Activated CD8-positive, alpha-beta T cell treated with anti-CD3 and anti-CD28 coated beads for 36 hours (primary cell): ENCODE data around the gene HMGN2. TPM values are rescaled to one million over a fixed set of nuclear protein-coding genes. Genes with fewer than 3 reads are reported as not detected.

Source experiments
- ATAC-seq: fragments of 200-7000 bp; cut with Tn5 transposase; one replicate; pipeline ENCODE4 v1.10.0; 2021; ENCODE audit warnings: mild to moderate bottlenecking, moderate library complexity
- CTCF ChIA-PET: fragments of 350-600 bp; sonication (Branson Sonifier 250); formaldehyde crosslinking; loops from one replicate; lab custom pipeline; 2021; ENCODE audit warnings: antibody characterized with exemption; lab: Charles Lee
- POLR2A ChIA-PET: fragments of 350-600 bp; sonication (Branson Sonifier 250); formaldehyde crosslinking; loops from one replicate; lab custom pipeline; 2021; ENCODE audit warnings: antibody characterized with exemption; lab: Charles Lee
- DNase-seq: peaks from one replicate; pipeline ENCODE4 v3.0.0-alpha.2; 2020
- H3K27ac Mint-ChIP-seq: one replicate; pipeline ENCODE4 v1.8.0; 2021; ENCODE audit warnings: mild to moderate bottlenecking, mixed read lengths
- H3K27me3 Mint-ChIP-seq: one replicate; pipeline ENCODE4 v1.8.0; 2021; ENCODE audit warnings: mixed read lengths
- H3K36me3 Mint-ChIP-seq: one replicate; pipeline ENCODE4 v1.8.0; 2021; ENCODE audit warnings: low read depth, mixed read lengths
- H3K4me1 Mint-ChIP-seq: one replicate; pipeline ENCODE4 v1.8.0; 2021; ENCODE audit warnings: low read depth, mixed read lengths
- H3K4me3 Mint-ChIP-seq: one replicate; pipeline ENCODE4 v1.8.0; 2021; ENCODE audit warnings: mild to moderate bottlenecking, moderate library complexity, mixed read lengths
- H3K9me3 Mint-ChIP-seq: one replicate; pipeline ENCODE4 v1.8.0; 2021; ENCODE audit warnings: mixed read lengths
- CTCF ChIP-seq: fragments of 200-600 bp; IDR thresholded peaks from one replicate; pipeline ENCODE4 v1.8.0; 2022; ENCODE audit warnings: antibody characterized with exemption, mild to moderate bottlenecking
- intact Hi-C: fragments of 100-400 bp; cut with micrococcal nuclease; formaldehyde crosslinking; loops from one replicate; pipeline ENCODE4 v1.10.0; 2022
- total RNA-seq, 2 experiments: library from RNA; stranded (reverse); gene quantifications; one replicate each; pipeline ENCODE4 v1.2.3, GENCODE V29; 2021

HMGN2 gene
- total RNA-seq, 2 experiments from 2014 or later: 837 to 872 TPM

- ChIA-PET POLR2A (interaction anchor here (0.5 to 2.0 kb wide), 3 partner anchors 13 to 198 kb away, joined by 3 to 6 read pairs (median 3); no protein-coding TSS in a partner anchor), CTCF (interaction anchor here (2.7 kb wide), 1 partner anchor 16 kb away, joined by 10 read pairs; no protein-coding TSS in a partner anchor)
- peaks cover 2% of the 10 kb centered on the region for H3K27me3 Mint-ChIP-seq
- no peak overlapping the region for H3K27ac Mint-ChIP-seq
- no peak overlapping the region for H3K4me3 Mint-ChIP-seq
- no peaks in the 10 kb centered on the region for H3K4me1 Mint-ChIP-seq
- H3K36me3 Mint-ChIP-seq: no peaks in the 10 kb centered on the region
- DNase-seq: no peak
- no peaks in the 10 kb centered on the region for H3K9me3 Mint-ChIP-seq
- intact Hi-C loops: no loop called here
- TF ChIP-seq CTCF: no peak
- ATAC-seq: no peak
These were observed 49.8 kb downstream of the HMGN2 start for GRCh38 chr1:26522073-26522472.

- Mint-ChIP-seq H3K4me1 (no peaks in the 10 kb centered on the region), H3K9me3 (no peaks in the 10 kb centered on the region), H3K27ac (no peak overlapping the region), H3K27me3 (peaks cover 5% of the 10 kb centered on the region), H3K36me3 (no peaks in the 10 kb centered on the region), H3K4me3 (no peak overlapping the region)
- ChIA-PET POLR2A (interaction anchor here (1.1 to 2.1 kb wide), 2 partner anchors 23 to 973 kb away, joined by 3 to 8 read pairs; no protein-coding TSS in a partner anchor), CTCF (interaction anchor here (0.9 to 1.1 kb wide), 2 partner anchors 25 to 264 kb away, joined by 3 read pairs; no protein-coding TSS in a partner anchor)
- intact Hi-C loops: no loop called here
- no peak for ATAC-seq
- TF ChIP-seq CTCF: no peak
- no peak for DNase-seq
These were observed 51.9 kb downstream of the HMGN2 start for GRCh38 chr1:26524181-26524580.

Other genes with a start within 250 kb of the HMGN2 start
- gene CEP85, start 238.2 kb upstream of the HMGN2 start, total RNA-seq: 10 to 100 TPM; 32.8 to 33.7 TPM
- gene SH3BGRL3, start 192.4 kb upstream of the HMGN2 start, total RNA-seq: 100 to 1,000 TPM; 309 to 316 TPM
- gene UBXN11, start 165.8 kb upstream of the HMGN2 start, total RNA-seq: 10 to 100 TPM; 24.9 to 26.0 TPM
- gene CD52, start 154.5 kb upstream of the HMGN2 start, total RNA-seq: 100 to 1,000 TPM; 324 to 344 TPM
- gene CRYBG2, start 118.3 kb upstream of the HMGN2 start, total RNA-seq: 1 to 10 TPM; 4.5 to 6.4 TPM
- gene ZNF683, start 99.7 kb upstream of the HMGN2 start, total RNA-seq: 1 to 10 TPM in 1 of 2 experiments, under 1 TPM in 1; 0.69 to 1.3 TPM
- gene LIN28A, start 61.6 kb upstream of the HMGN2 start, total RNA-seq: not detected
- 10 to 100 TPM; 33.3 to 36.9 TPM for gene DHDDS, start 40.1 kb upstream of the HMGN2 start, total RNA-seq
- gene RPS6KA1, start 57.3 kb downstream of the HMGN2 start, total RNA-seq: 100 to 1,000 TPM; 139 TPM
- gene ARID1A, start 223.6 kb downstream of the HMGN2 start, total RNA-seq: 10 to 100 TPM; 82.4 to 84.9 TPM